H9 (cell line): ENCODE data around the gene VPS39. TPM values are rescaled to one million over a fixed set of nuclear protein-coding genes. Genes with fewer than 3 reads are reported as not detected.

Source experiments
- DNase-seq: peaks from one replicate; pipeline ENCODE4 v3.0.0-alpha.2; 2017
- H2AFZ ChIP-seq: one replicate; pipeline ENCODE4 v1.6.1; 2013; ENCODE audit warnings: mild to moderate bottlenecking, low read length, control low read depth, moderate library complexity
- H2AK5ac ChIP-seq: 2 replicates; pipeline ENCODE4 v1.6.1; 2013; ENCODE audit warnings: low read length, control low read depth, mixed read lengths; ENCODE audit not compliant: insufficient read length
- H2BK120ac ChIP-seq: one replicate; pipeline ENCODE4 v1.6.1; 2013; ENCODE audit warnings: low read depth, mild to moderate bottlenecking, low read length, control low read depth, inconsistent platforms; ENCODE audit not compliant: poor library complexity, severe bottlenecking
- H2BK12ac ChIP-seq: 2 replicates; pipeline ENCODE4 v1.6.1; 2013; ENCODE audit warnings: low read length, control low read depth, mixed read lengths, low read depth; ENCODE audit not compliant: insufficient read length
- H2BK15ac ChIP-seq: 2 replicates; pipeline ENCODE4 v1.6.1; 2013; ENCODE audit warnings: low read depth, low read length, control low read depth
- H2BK20ac ChIP-seq: one replicate; pipeline ENCODE4 v1.6.1; 2013; ENCODE audit warnings: low read depth, mild to moderate bottlenecking, low read length, control low read depth, inconsistent platforms; ENCODE audit not compliant: poor library complexity, severe bottlenecking
- H2BK5ac ChIP-seq: 2 replicates; pipeline ENCODE4 v1.6.1; 2013; ENCODE audit warnings: low read length, control low read depth, mixed read lengths; ENCODE audit not compliant: insufficient read length
- H3K14ac ChIP-seq: 2 replicates; pipeline ENCODE4 v1.6.1; 2013; ENCODE audit warnings: low read length, control low read depth; ENCODE audit not compliant: insufficient read depth
- H3K18ac ChIP-seq: 2 replicates; pipeline ENCODE4 v1.6.1; 2013; ENCODE audit warnings: low read depth, mild to moderate bottlenecking, mixed read lengths, low read length, control low read depth; ENCODE audit not compliant: insufficient read length
- H3K23ac ChIP-seq: 2 replicates; pipeline ENCODE4 v1.6.1; 2013; ENCODE audit warnings: low read length, control low read depth, mixed read lengths, low read depth; ENCODE audit not compliant: insufficient read length
- H3K23me2 ChIP-seq: 2 replicates; pipeline ENCODE4 v1.6.1; 2013; ENCODE audit warnings: low read depth, mild to moderate bottlenecking, mixed read lengths, low read length, control low read depth; ENCODE audit not compliant: insufficient read length, poor library complexity, severe bottlenecking
- H3K27ac ChIP-seq: 2 replicates; pipeline ENCODE4 v1.5.1; 2013; ENCODE audit warnings: low read length, control low read depth, mixed read lengths, low read depth; ENCODE audit not compliant: insufficient read length
- H3K27me3 ChIP-seq: 2 replicates; pipeline ENCODE4 v1.6.1; 2013; ENCODE audit warnings: low read length, control low read depth, inconsistent platforms; ENCODE audit not compliant: insufficient read depth
- H3K4ac ChIP-seq: 2 replicates; pipeline ENCODE4 v1.6.1; 2013; ENCODE audit warnings: low read depth, mild to moderate bottlenecking, control low read depth, inconsistent platforms, low read length, moderate library complexity
- H3K4me1 ChIP-seq: 2 replicates; pipeline ENCODE4 v1.6.1; 2013; ENCODE audit warnings: low read length, control low read depth, inconsistent platforms; ENCODE audit not compliant: insufficient read depth
- H3K4me2 ChIP-seq: 2 replicates; pipeline ENCODE4 v1.6.1; 2013; ENCODE audit warnings: low read length, control low read depth, mixed read lengths; ENCODE audit not compliant: insufficient read length, insufficient read depth
- H3K56ac ChIP-seq: 2 replicates; pipeline ENCODE4 v1.6.1; 2013; ENCODE audit warnings: low read depth, mild to moderate bottlenecking, mixed read lengths, low read length, control low read depth; ENCODE audit not compliant: insufficient read length
- H3K79me1 ChIP-seq: 2 replicates; pipeline ENCODE4 v1.6.1; 2013; ENCODE audit warnings: low read depth, mild to moderate bottlenecking, moderate library complexity, low read length, control low read depth, inconsistent platforms; ENCODE audit not compliant: insufficient read depth, poor library complexity, severe bottlenecking
- H3K79me2 ChIP-seq: 2 replicates; pipeline ENCODE4 v1.6.1; 2013; ENCODE audit warnings: low read length, control low read depth, inconsistent platforms; ENCODE audit not compliant: insufficient read depth
- H3K9ac ChIP-seq: 2 replicates; pipeline ENCODE4 v1.6.1; 2013; ENCODE audit warnings: low read length, control low read depth, mixed read lengths; ENCODE audit not compliant: insufficient read length; ENCODE audit errors: extremely low read depth
- H3K9me3 ChIP-seq: one replicate; pipeline ENCODE4 v1.6.1; 2013; ENCODE audit warnings: low read depth, low read length, inconsistent platforms; ENCODE audit not compliant: control insufficient read depth
- H3T11ph ChIP-seq: one replicate; pipeline ENCODE4 v1.6.1; 2013; ENCODE audit warnings: mild to moderate bottlenecking, low read length, control low read depth, inconsistent platforms
- H4K20me1 ChIP-seq: one replicate; pipeline ENCODE4 v1.6.1; 2013; ENCODE audit not compliant: control insufficient read depth, insufficient read length, insufficient read depth
- H4K5ac ChIP-seq: 2 replicates; pipeline ENCODE4 v1.6.1; 2013; ENCODE audit warnings: low read depth, mild to moderate bottlenecking, mixed read lengths, low read length, control low read depth; ENCODE audit not compliant: insufficient read length
- H4K8ac ChIP-seq: replicated peaks from 2 replicates; pipeline ENCODE4 v1.6.1; 2013; ENCODE audit warnings: low read length, control low read depth, mixed read lengths, low read depth; ENCODE audit not compliant: insufficient read length
- H4K91ac ChIP-seq: 2 replicates; pipeline ENCODE4 v1.6.1; 2013; ENCODE audit warnings: low read depth, mild to moderate bottlenecking, moderate library complexity, mixed read lengths, low read length, control low read depth; ENCODE audit not compliant: insufficient read length
- H3K27ac Mint-ChIP-seq, 3 experiments: 2 replicates in 2 of 3; 3 replicates in 1 of 3; pipeline ENCODE4 v1.8.0; 2020 to 2021; ENCODE audit warnings: mixed read lengths in 3 of 3, mild to moderate bottlenecking in 1 of 3, moderate library complexity in 1 of 3
- H3K27me3 Mint-ChIP-seq: 2 replicates; pipeline ENCODE4 v1.8.0; 2021; ENCODE audit warnings: low read depth, mild to moderate bottlenecking, moderate library complexity, mixed read lengths
- H3K36me3 Mint-ChIP-seq, 3 experiments: 2 replicates in 2 of 3; 3 replicates in 1 of 3; pipeline ENCODE4 v1.8.0; 2020 to 2021; ENCODE audit warnings: low read depth in 3 of 3, mixed read lengths in 3 of 3; ENCODE audit not compliant: insufficient read depth in 1 of 3
- H3K4me1 Mint-ChIP-seq, 2 experiments: 2 replicates each; pipeline ENCODE4 v1.8.0; 2020; ENCODE audit warnings: mixed read lengths in 2 of 2
- H3K4me3 Mint-ChIP-seq, 2 experiments: 2 replicates in 1 of 2; 3 replicates in 1 of 2; pipeline ENCODE4 v1.8.0; 2020 to 2021; ENCODE audit warnings: mild to moderate bottlenecking in 2 of 2, mixed read lengths in 2 of 2, moderate library complexity in 1 of 2
- H3K9me3 Mint-ChIP-seq, 2 experiments: 2 replicates in 1 of 2; 3 replicates in 1 of 2; pipeline ENCODE4 v1.8.0; 2020; ENCODE audit warnings: mild to moderate bottlenecking in 2 of 2, mixed read lengths in 2 of 2, moderate library complexity in 1 of 2
- WGBS: extraction: QIAGEN DNeasy Blood & Tissue Kit; methylation state at CpG from one replicate; pipeline ENCODE4 v1.1.7; 2013; ENCODE audit warnings: missing lambda C conversion rate, low lambda C conversion rate, mixed read lengths; ENCODE audit not compliant: insufficient read length; ENCODE audit errors: extremely low coverage; 5-methylcytosine and 5-hydroxymethylcytosine counted together
- total RNA-seq: library from RNA; stranded (reverse); gene quantifications from 2 replicates; pipeline ENCODE4 v1.2.1, GENCODE V29; 2021
- TF ChIP-seq, protein P1 (sequence below): fragments of 200-600 bp; sonication (generic); conservative IDR thresholded peaks from 3 replicates; pipeline ENCODE4 v1.8.0; 2021; ENCODE audit warnings: antibody characterized with exemption, mild to moderate bottlenecking

The VPS39 gene
- total RNA-seq, 1 experiment from 2014 or later = 48.6 TPM

DNA sequence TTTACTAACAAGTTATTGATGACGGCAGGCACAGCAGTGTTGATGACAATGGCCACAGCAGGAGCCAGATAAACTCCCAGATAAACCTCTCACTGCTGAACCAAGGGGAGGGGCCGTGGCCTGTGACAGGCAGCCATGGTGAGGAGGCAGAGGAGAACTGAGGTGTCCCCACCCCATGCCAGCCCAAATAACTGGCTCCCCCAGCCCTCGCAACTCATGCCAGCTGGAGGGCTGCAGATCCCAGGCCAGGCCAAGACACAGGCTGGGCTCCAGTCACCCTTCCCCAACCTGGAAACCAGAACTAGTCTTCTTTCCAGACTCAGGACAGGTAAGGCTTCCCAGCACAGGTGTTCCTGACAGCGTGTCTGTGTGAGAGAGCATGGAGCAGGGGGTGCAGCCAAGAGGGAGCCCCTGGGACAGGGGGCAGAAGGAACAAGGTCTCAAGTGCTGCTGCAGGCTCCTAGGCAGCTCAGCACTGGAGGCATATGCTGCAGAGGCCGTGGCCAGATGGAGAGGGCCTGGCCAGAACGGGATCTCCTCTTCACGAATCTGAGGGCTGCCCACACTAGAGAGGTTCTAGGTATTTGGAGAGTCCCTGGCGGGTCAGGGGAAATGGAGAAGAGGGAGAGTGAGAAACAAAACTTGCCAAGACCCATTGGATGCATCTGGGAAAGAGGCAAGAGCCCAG lies 67.6 kb downstream of the VPS39 start:
- H3K23ac ChIP-seq = no peak overlapping the region
- no peak overlapping the region for H2BK15ac ChIP-seq
- H4K20me1 ChIP-seq = no peaks in the 10 kb centered on the region
- no peak overlapping the region; a peak in 1 of 7 replicates for H3K27ac Mint-ChIP-seq
- DNase-seq = no peak
- H3K9me3 Mint-ChIP-seq = peaks cover 9 to 11% of the 10 kb centered on the region in 2 experiments
- TF ChIP-seq, protein P1, sequence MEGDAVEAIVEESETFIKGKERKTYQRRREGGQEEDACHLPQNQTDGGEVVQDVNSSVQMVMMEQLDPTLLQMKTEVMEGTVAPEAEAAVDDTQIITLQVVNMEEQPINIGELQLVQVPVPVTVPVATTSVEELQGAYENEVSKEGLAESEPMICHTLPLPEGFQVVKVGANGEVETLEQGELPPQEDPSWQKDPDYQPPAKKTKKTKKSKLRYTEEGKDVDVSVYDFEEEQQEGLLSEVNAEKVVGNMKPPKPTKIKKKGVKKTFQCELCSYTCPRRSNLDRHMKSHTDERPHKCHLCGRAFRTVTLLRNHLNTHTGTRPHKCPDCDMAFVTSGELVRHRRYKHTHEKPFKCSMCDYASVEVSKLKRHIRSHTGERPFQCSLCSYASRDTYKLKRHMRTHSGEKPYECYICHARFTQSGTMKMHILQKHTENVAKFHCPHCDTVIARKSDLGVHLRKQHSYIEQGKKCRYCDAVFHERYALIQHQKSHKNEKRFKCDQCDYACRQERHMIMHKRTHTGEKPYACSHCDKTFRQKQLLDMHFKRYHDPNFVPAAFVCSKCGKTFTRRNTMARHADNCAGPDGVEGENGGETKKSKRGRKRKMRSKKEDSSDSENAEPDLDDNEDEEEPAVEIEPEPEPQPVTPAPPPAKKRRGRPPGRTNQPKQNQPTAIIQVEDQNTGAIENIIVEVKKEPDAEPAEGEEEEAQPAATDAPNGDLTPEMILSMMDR = no peak
- H3K4me1 Mint-ChIP-seq = no peaks in the 10 kb centered on the region; a peak in 1 of 4 replicates
- no peaks in the 10 kb centered on the region for H3K4me1 ChIP-seq
- no peak overlapping the region for H2AFZ ChIP-seq
- H2BK20ac ChIP-seq = no peak overlapping the region
- no peak overlapping the region for H3K4me2 ChIP-seq
- no peak overlapping the region for H2BK12ac ChIP-seq
- no peak overlapping the region for H3K27ac ChIP-seq
- no peak overlapping the region for H3K18ac ChIP-seq
- H3K9ac ChIP-seq = no peak overlapping the region
- H2BK5ac ChIP-seq = no peak overlapping the region
- H3T11ph ChIP-seq = no peak overlapping the region
- no peak overlapping the region for H2AK5ac ChIP-seq
- H3K4ac ChIP-seq = no peak overlapping the region
- no peaks in the 10 kb centered on the region for H3K9me3 ChIP-seq
- WGBS = no CpG with 5 or more reads among the region's 8 CpGs
- no peaks in the 10 kb centered on the region for H3K27me3 ChIP-seq
- no peak overlapping the region for H4K91ac ChIP-seq
- H3K56ac ChIP-seq = no peak overlapping the region
- no peaks in the 10 kb centered on the region for H3K79me1 ChIP-seq
- H2BK120ac ChIP-seq = no peak overlapping the region
- no peak overlapping the region for H4K5ac ChIP-seq
- no peak overlapping the region for H3K4me3 Mint-ChIP-seq
- H3K14ac ChIP-seq = no peak overlapping the region
- H3K79me2 ChIP-seq = no peaks in the 10 kb centered on the region
- H3K23me2 ChIP-seq = no peaks in the 10 kb centered on the region
- H3K27me3 Mint-ChIP-seq = peaks cover 5% of the 10 kb centered on the region; the same call in 1 of the 2 replicates
- no peak overlapping the region for H4K8ac ChIP-seq
- H3K36me3 Mint-ChIP-seq = peaks cover 0 to 2% (median 0%) of the 10 kb centered on the region in 3 experiments; a peak in 1 of 7 replicates
